Endothelial cell of umbilical vein (primary cell): ENCODE data around the gene KIF1C. TPM values are rescaled to one million over a fixed set of nuclear protein-coding genes. Genes with fewer than 3 reads are reported as not detected.

ENCODE experiments used
- BruUV-seq: library from RNA; stranded (reverse); fragments of 400-500 nt; replicated peaks from 2 replicates; lab custom pipeline; 2021; lab: Mats Ljungman, UMichigan
- CTCF ChIA-PET: fragments of 300-600, 350-600 bp; sonication (Branson Sonifier 250); formaldehyde crosslinking; loops from one replicate; lab custom pipeline; 2021; ENCODE audit warnings: antibody characterized with exemption, inconsistent platforms; lab: Charles Lee
- POLR2A ChIA-PET: fragments of 300-600, 350-600 bp; sonication (Branson Sonifier 250); formaldehyde crosslinking; loops from one replicate; lab custom pipeline; 2021; ENCODE audit warnings: antibody characterized with exemption, inconsistent platforms; lab: Charles Lee
- DNase-seq: peaks from one replicate; pipeline ENCODE4 v3.0.0-alpha.2; 2011; ENCODE audit warnings: low read depth, low spot score
- FAIRE-seq: peaks from 2 replicates; lab custom pipeline; 2011; peaks lifted over from hg19 to GRCh38; lab: Jason Lieb, UNC
- H2AFZ ChIP-seq: 2 replicates; pipeline ENCODE4 v1.6.0; 2012; ENCODE audit warnings: low read depth, low read length, control low read depth, inconsistent platforms
- H3K27ac ChIP-seq: 2 replicates; pipeline ENCODE4 v1.5.1; 2011; ENCODE audit warnings: low read depth, mild to moderate bottlenecking, control low read depth, low read length, moderate library complexity; ENCODE audit not compliant: insufficient read depth
- H3K27me3 ChIP-seq, 2 experiments: 2 replicates each; pipeline versions ENCODE4 v1.6.0 to v1.6.1; 2011; ENCODE audit warnings: low read length in 2 of 2, mixed read lengths in 1 of 2; ENCODE audit not compliant: control insufficient read depth in 2 of 2, insufficient read depth in 2 of 2
- H3K36me3 ChIP-seq, 2 experiments: 2 replicates in 1 of 2; 3 replicates in 1 of 2; pipeline ENCODE4 v1.5.1; 2011; ENCODE audit warnings: low read length in 2 of 2, mild to moderate bottlenecking in 1 of 2, moderate library complexity in 1 of 2; ENCODE audit not compliant: control insufficient read depth in 2 of 2, insufficient read depth in 2 of 2; ENCODE audit errors: extremely low read depth in 1 of 2
- H3K4me1 ChIP-seq: 3 replicates; pipeline ENCODE4 v1.5.1; 2011; ENCODE audit warnings: mild to moderate bottlenecking, low read length; ENCODE audit not compliant: control insufficient read depth, insufficient read depth; ENCODE audit errors: extremely low read depth
- H3K4me2 ChIP-seq: 2 replicates; pipeline ENCODE4 v1.6.1; 2011; ENCODE audit warnings: low read length, control low read depth, mixed read lengths; ENCODE audit not compliant: insufficient read depth
- H3K4me3 ChIP-seq, 3 experiments: fragments of 200-600 bp in 1 of 3; sonication (generic), shearing (Covaris generic) in 1 of 3; replicated peaks in 1 of 3; 2 replicates each; pipeline ENCODE4 v1.5.1; 2011 to 2016; ENCODE audit warnings: control low read depth in 3 of 3, low read length in 3 of 3, mild to moderate bottlenecking in 2 of 3, inconsistent platforms in 1 of 3, low read depth in 1 of 3, moderate library complexity in 1 of 3; ENCODE audit not compliant: insufficient read depth in 1 of 3
- H3K79me2 ChIP-seq: 2 replicates; pipeline ENCODE4 v1.6.0; 2012; ENCODE audit warnings: low read length, inconsistent platforms; ENCODE audit not compliant: control insufficient read depth, insufficient read depth
- H3K9ac ChIP-seq: replicated peaks from 2 replicates; pipeline ENCODE3; 2011; ENCODE audit warnings: low read length, control low read depth; ENCODE audit not compliant: insufficient read depth; ENCODE audit errors: extremely low read depth
- H3K9me1 ChIP-seq: replicated peaks from 3 replicates; pipeline ENCODE4 v1.6.0; 2011; ENCODE audit warnings: mild to moderate bottlenecking, low read length; ENCODE audit not compliant: control insufficient read depth, insufficient read depth; ENCODE audit errors: extremely low read depth
- H3K9me3 ChIP-seq: replicated peaks from 2 replicates; pipeline ENCODE4 v1.5.1; 2012; ENCODE audit warnings: low read length, inconsistent platforms; ENCODE audit not compliant: control insufficient read depth, insufficient read depth
- H4K20me1 ChIP-seq: replicated peaks from 2 replicates; pipeline ENCODE3; 2011; ENCODE audit warnings: mild to moderate bottlenecking, low read length; ENCODE audit not compliant: control insufficient read depth, insufficient read depth; ENCODE audit errors: extremely low read depth
- CTCF ChIP-seq, 2 donors: IDR thresholded peaks; 1 replicate in 1 of 2; 2 replicates in 1 of 2; pipeline ENCODE4 v1.5.1; 2011; ENCODE audit warnings: low read length in 2 of 2, mild to moderate bottlenecking in 2 of 2, moderate library complexity in 2 of 2, control low read depth in 1 of 2, inconsistent platforms in 1 of 2, low read depth in 1 of 2; ENCODE audit not compliant: insufficient read depth in 1 of 2; ENCODE audit errors: extremely low read depth in 1 of 2
- EZH2 ChIP-seq: IDR thresholded peaks from 2 replicates; pipeline ENCODE4 v1.6.1; 2012; ENCODE audit warnings: borderline replicate concordance, low read depth, mild to moderate bottlenecking, moderate library complexity, low read length, inconsistent platforms; ENCODE audit not compliant: severe bottlenecking
- FOS ChIP-seq: IDR thresholded peaks from 2 replicates; pipeline ENCODE4 v1.6.1; 2011; ENCODE audit warnings: mild to moderate bottlenecking, low read length, moderate library complexity, borderline replicate concordance; ENCODE audit not compliant: insufficient read depth
- GATA2 ChIP-seq: IDR thresholded peaks from 2 replicates; pipeline ENCODE4 v1.7.0; 2011; ENCODE audit warnings: low read depth, mild to moderate bottlenecking, moderate library complexity, mixed read lengths, low read length; ENCODE audit not compliant: insufficient read length, insufficient read depth
- JUN ChIP-seq: IDR thresholded peaks from 2 replicates; pipeline ENCODE4 v1.6.1; 2011; ENCODE audit warnings: borderline replicate concordance, low read depth; ENCODE audit not compliant: insufficient read length, insufficient read depth
- MAX ChIP-seq: IDR thresholded peaks from 2 replicates; pipeline ENCODE4 v1.6.1; 2011; ENCODE audit not compliant: insufficient read depth, insufficient read length
- MYC ChIP-seq: IDR thresholded peaks from one replicate; pipeline ENCODE4 v1.6.1; 2011; ENCODE audit warnings: mild to moderate bottlenecking, low read depth, low read length
- POLR2A ChIP-seq: IDR thresholded peaks from 2 replicates; pipeline ENCODE4 v1.6.1; 2012; ENCODE audit warnings: low read depth, mild to moderate bottlenecking, control low read depth, low read length
- POLR2AphosphoS5 ChIP-seq: IDR thresholded peaks from 2 replicates; pipeline ENCODE4 v1.6.1; 2012; ENCODE audit warnings: low read depth, mild to moderate bottlenecking, control low read depth, low read length, moderate library complexity; ENCODE audit not compliant: insufficient read depth
- dilution Hi-C: fragments of 300-500 bp; cut with MboI; formaldehyde crosslinking; loops from one replicate; pipeline ENCODE4 v1.15.0; 2019; ENCODE audit warnings: low sequenced_read_pairs; ENCODE audit not compliant: extremely low pct_ligation_motif_present
- intact Hi-C: fragments of 100-400 bp; cut with micrococcal nuclease; formaldehyde crosslinking; loops from one replicate; pipeline ENCODE4 v1.10.0; 2022
- polyA plus RNA-seq, 4 experiments: library from polyadenylated mRNA; depleted of rRNA in 3 of 4; stranded (reverse) in 3 of 4; unstranded in 1 of 4; fragments of >200 nt; gene quantifications; 2 replicates each; pipeline versions ENCODE4 v1.2.1 to v1.2.3, GENCODE V29; 2011 to 2012; ENCODE audit warnings: missing spikeins in 1 of 4
- total RNA-seq: library from RNA; stranded (reverse); gene quantifications from 2 replicates; pipeline ENCODE4 v1.2.3, GENCODE V29; 2021

Gene KIF1C
- total and polyA plus RNA-seq, 2 donors (not counting 3 experiments of a cell fraction or from before 2014, with no cell fraction given), result 33.6 to 171 TPM

- peak; percentile 96 for FAIRE-seq
- Histone ChIP-seq H2AFZ (peak overlapping the region; percentile 96), H3K4me1 (peaks cover 24% of the 10 kb centered on the region), H3K27ac (peak overlapping the region; percentile 66), H3K9me1 (no peaks in the 10 kb centered on the region), H3K4me3 (peak overlapping the region; percentile 58 to 76 (median 60)), H4K20me1 (no peaks in the 10 kb centered on the region), H3K4me2 (peak overlapping the region; percentile 84), H3K36me3 (peaks cover 2 to 15% of the 10 kb centered on the region in 2 experiments), H3K79me2 (peaks cover 18% of the 10 kb centered on the region), H3K9ac (peak overlapping the region; percentile 52), H3K27me3 (no peaks in the 10 kb centered on the region), H3K9me3 (no peaks in the 10 kb centered on the region)
- POLR2A ChIA-PET, result interaction anchor here (0.7 kb wide), 1 partner anchor 12 kb away, joined by 5 read pairs; the partner anchor contains the start of gene KIF1C
- BruUV-seq, result no TSS peak
- dilution Hi-C loops, result no loop called here
- TF ChIP-seq POLR2AphosphoS5 (peak; percentile 61), JUN (no peak), POLR2A (peak; percentile 75)
- CTCF ChIA-PET, result interaction anchor here (0.8 to 4.6 kb wide), 10 partner anchors 11 to 453 kb away, joined by 3 to 50 read pairs (median 6); partner anchors contain the start of genes INCA1, KIF1C, RNF167 and SLC25A11
- intact Hi-C loops, result loop anchor here (1.0 to 2.0 kb wide), 2 partner anchors 40 to 46 kb away; partner anchors contain the start of genes RNF167 and SLC25A11
- peak; percentile 40 for DNase-seq
These were observed 11.3 kb upstream of the KIF1C start for GRCh38 chr17:4986403-4986802.

- Histone ChIP-seq H3K9ac (peak within 1 kb of the TSS; percentile 52), H2AFZ (peak within 1 kb of the TSS; percentile 96), H3K9me1 (no peaks in the 10 kb centered on the region), H3K4me1 (peaks cover 24% of the 10 kb centered on the region), H3K4me2 (peak within 1 kb of the TSS; percentile 84), H4K20me1 (no peaks in the 10 kb centered on the region), H3K4me3 (peak within 1 kb of the TSS; percentile 58 to 76 (median 60)), H3K27ac (peak within 1 kb of the TSS; percentile 66), H3K36me3 (peaks cover 2 to 9% of the 10 kb centered on the region in 2 experiments), H3K79me2 (peaks cover 18% of the 10 kb centered on the region), H3K27me3 (no peaks in the 10 kb centered on the region), H3K9me3 (no peaks in the 10 kb centered on the region)
- dilution Hi-C loops, result no loop called here
- CTCF ChIA-PET, result interaction anchor here (0.6 to 4.6 kb wide), 23 partner anchors 8 to 452 kb away, joined by 3 to 50 read pairs (median 4); partner anchors contain the start of genes INCA1, KIF1C, RNF167 and SLC25A11
- TF ChIP-seq MYC (peak; percentile 34), MAX (no peak), POLR2A (peak; percentile 70), POLR2AphosphoS5 (peak; percentile 74), GATA2 (no peak), JUN (no peak), CTCF (IDR thresholded peaks at IDR 0.05; ENCODE audit: extremely low read depth in 1 of 2, insufficient read depth in 1 of 2, low read depth in 1 of 2, low read length in 2 of 2) (peak; percentile 64 to 81), FOS (no peak), EZH2 (no peak)
- FAIRE-seq, result peak; percentile 89
- peak; percentile 83 for DNase-seq
- POLR2A ChIA-PET, result interaction anchor here (0.9 kb wide), 1 partner anchor 10 kb away, joined by 4 read pairs; the partner anchor contains the start of genes INCA1 and KIF1C
- intact Hi-C loops, result loop anchor here (1.0 to 2.0 kb wide), 5 partner anchors 10 to 78 kb away; partner anchors contain the start of genes INCA1, KIF1C, RNF167 and SLC25A11
- TSS peak; percentile 38 for BruUV-seq
These were observed 10.6 kb upstream of the KIF1C start, which contains the start of gene CAMTA2 for GRCh38 chr17:4986951-4987766. Gene CAMTA2, minus strand, starts transcription at chr17:4987675. Its CDS starts 1,453 bp downstream, at chr17:4986222.
